ENCODE data around the gene ZBTB46.

The ZBTB46 gene

DNA sequence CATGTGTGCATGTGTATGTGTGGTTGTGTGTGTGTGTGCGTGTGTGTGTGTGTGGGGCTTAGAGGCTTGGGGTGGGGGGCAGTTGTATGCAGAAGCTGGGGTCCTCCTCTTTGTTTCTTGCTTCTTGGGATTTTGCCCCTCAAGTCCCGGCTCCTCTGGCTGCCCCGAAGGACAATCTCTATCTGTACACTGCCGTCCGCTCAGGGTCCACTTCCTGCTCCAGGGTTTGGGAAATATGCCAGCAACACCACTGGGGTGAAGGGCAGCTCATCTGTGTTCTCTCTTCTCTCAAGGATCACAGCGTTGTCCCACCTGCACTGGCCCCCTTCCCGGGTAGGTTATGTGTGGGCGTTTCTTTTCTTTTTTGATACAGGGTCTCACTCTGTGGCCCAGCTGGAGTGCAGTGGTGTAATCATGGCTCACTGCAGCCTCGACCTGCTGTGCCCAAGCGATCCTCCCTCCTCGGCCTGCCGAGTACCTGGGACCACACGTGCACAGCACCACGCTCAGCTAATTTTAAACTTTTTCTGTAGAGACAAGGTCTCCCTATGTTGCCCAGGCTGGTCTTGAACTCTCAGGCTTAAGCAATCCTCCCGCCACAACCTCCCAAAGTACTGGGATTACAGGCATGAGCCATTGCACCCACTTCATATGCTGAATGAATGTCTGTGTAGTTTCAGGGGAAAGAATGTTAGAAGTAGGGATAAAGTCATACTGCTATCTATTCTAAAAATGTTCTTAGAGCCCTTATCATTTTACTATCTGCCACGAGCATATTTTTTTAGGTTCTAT is 65.8 kb downstream of the ZBTB46 start:
- no peak for DNase-seq

DNA sequence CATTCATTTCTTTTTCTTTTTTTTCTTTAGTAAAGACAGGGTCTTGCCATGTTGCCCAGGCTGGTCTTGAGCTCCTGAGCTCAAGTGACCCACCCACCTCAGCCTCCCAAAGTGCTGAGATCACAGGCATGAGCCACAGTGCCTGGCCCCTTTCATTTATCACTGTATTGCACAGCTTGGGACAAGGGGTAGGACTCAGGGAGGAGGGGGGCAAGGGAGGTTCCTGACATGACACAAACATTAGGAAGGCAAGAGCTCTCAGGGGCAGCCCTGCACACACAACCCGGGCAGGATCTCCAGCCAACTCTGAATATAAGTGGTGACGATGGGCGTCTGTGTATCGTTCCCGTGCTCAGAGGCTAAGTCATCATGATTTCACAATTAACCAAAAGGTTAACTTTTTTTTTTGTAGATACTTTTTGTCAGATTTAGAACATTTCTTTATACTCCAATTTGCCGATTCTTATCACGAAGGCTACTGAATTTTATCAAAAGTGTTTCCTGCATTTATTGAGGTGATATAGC is 71.6 kb downstream of the ZBTB46 start:
- DNase-seq = no peak

- DNase-seq = no peak
Measured at GRCh38 chr20:63758152-63758551, 72.9 kb downstream of the ZBTB46 start.

DNA sequence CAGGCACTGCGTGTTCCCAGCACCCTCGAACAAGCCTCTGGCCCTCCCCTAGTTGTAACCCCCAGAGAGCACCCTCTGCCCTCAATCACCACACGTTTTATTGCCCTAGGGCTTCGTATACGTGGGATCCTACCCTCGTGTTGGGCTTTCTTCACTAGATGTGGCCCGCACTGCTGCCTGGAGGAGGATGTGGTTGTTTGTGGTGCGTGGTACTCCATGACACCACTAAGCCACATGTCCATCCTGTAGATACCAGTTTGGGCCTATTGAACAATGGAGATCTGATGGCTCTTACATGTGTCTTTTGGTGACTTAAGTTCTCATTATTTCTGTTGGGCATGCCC is 74.4 kb downstream of the ZBTB46 start:
- DNase-seq = no peak

- no peak for DNase-seq
Measured at GRCh38 chr20:63755933-63756647, 75.0 kb downstream of the ZBTB46 start.

GRCh38 chr20:63754008-63754407 is 77.1 kb downstream of the ZBTB46 start:
- DNase-seq = no peak

DNA sequence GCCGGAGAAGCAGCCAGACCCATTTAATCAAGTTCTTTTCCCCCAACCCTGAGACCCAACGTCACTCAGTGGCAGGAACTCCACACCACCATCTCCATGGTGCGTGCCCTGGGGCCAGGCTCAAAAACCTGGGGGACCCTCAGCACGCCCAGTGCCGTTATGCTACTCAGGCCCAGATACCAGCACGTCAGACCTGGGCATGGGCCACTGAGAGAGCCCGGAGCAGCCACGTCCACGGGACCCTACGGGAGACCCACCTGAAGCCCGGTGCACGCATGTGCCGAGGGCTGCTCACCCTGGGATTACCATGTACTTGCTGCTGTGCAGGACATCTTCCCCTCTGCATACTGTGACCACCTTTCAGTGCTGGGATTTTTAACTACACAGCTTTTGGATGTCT is 77.7 kb downstream of the ZBTB46 start:
- no peak for DNase-seq

DNA sequence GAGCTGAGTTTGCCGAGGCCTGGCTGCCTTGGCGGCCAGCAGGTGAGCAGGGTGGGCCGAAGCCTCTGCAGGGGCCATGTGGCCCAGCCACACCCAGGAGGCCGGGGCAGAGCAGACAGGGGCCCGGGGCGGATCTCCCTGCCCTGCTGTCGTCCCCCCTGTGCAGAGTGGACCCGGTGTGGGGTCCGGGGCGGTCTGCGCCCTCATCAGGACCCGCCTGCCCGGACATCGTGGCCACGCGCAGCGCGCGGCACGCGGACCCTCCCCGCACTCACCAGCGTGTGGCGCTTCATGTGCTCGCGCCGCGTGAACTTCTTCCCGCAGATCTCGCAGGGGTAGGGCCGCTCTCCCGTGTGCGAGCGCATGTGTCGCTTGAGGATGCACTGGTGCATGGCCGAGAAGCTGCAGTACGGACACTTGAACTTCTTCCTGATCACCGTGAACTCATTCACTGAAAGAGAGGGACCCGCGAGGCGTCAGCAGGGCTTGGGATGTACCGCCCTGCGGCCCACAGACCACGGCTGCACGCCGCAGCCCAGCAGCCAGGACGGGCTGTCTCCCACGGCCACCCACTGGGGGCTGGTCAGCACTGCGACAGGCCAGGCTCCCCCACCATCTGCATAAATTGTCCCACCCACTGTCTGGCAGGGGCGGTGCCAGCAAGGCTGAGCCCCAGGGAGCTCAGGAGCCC is 78.5 kb downstream of the ZBTB46 start:
- DNase-seq = no peak

GRCh38 chr20:63751471-63752271 is 79.4 kb downstream of the ZBTB46 start:
- no peak for DNase-seq

DNA sequence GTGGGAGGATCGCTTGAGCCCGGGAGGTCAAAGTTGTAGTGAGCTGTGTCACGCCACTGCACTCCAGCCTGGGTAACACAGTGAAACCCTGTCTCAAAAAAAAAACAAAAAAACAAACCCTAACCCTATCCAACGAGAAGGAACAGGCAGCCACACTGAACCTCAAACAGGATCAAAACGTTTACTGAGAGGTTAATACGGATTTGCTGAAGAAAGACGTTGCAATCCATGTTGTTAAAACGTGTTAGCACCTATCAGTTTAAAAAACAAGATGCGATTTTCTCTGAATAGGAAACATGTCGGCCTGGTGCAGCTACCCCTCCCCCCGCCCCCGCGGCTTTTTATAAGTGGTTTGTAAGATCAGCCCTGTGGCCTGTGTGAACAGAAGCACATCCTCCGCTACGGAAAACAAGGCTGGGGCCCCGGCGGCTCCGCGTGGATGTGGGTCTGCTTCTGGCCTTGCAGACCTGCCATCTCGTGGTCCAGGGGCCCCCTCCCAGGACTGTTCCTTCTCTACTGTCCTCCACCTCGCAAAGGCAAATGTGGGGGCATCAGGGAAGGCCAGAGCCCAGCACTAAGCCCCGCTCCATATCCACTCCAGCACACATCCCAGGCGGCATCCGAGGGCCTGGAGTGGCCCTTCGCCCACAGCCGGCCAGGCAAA is 80.1 kb downstream of the ZBTB46 start:
- no peak for DNase-seq

- no peak for DNase-seq
Measured at GRCh38 chr20:63749597-63750508, 81.2 kb downstream of the ZBTB46 start.

GRCh38 chr20:63748934-63749270 is 82.2 kb downstream of the ZBTB46 start:
- no peak for DNase-seq

DNA sequence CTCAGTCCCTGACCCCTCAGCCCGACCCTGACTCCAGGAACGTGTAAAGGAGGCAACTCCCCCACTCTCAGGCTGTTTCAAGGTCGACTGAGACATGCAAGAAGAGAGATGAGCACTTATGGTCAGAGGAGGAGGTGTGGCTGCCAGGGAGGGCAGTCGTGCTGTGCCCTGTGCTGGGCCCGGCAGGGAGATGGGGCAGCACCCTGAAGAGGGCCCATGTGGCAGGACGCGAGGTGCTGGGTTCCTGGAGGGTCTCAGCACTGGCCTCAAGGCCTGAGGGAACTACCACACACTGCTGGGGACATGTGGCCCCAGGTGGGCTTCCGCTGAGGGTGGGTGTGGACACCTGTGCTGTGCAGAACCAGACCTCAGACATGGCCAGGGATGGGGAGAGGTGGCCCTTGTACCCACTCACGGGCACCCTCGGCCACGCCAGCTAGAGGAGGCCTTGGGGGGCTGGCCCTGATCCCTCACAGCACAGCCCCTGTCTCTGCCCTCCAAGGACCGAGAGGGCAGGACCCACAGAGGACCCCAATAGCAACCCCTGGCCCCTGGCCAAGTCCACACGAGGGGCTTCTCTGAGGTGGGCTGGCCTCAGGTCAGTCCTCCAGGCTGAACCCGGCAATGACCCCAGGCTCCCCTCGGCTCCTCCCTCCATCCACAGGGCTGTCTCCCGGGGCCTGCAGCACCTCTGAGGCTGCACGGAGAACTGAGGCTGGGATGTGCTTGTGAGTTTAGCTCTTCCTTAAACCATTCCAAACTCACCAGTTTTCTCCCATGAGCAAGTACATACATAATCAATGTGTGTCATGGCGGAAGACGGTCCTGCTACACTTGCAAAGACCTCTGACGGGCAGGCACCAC is 82.8 kb downstream of the ZBTB46 start:
- DNase-seq = no peak

DNA sequence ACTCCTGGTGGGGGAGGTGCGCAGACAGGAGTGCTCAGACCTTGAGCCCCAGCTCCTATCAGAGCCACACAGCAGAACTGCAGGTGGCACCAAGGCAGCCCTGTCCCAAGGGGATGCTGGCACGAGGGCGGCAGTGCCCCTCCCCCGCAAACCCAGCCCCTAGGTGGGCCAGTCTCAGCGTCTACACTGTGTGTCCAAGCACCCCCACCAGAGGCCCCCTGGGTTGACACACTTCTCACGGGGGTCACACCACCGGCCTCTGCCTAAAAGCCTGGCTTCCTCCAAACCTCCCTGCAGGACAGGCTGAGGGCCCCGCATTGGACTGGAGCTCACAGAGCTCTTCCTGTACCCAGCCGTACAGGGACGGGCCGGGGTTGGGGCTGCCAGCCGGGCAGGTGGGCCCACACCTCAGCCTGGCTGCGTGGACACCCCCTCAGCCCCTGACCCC is 83.4 kb downstream of the ZBTB46 start:
- no peak for DNase-seq

GRCh38 chr20:63746751-63747315 is 84.2 kb downstream of the ZBTB46 start:
- no peak for DNase-seq

- no peak for DNase-seq
Measured at GRCh38 chr20:63745961-63746731, 84.9 kb downstream of the ZBTB46 start.

- DNase-seq = no peak
Measured at GRCh38 chr20:63745424-63745805, 85.6 kb downstream of the ZBTB46 start.

GRCh38 chr20:63744574-63745423 is 86.3 kb downstream of the ZBTB46 start:
- no peak for DNase-seq

Data from eye (tissue), 1 donor.